CD14-positive monocyte (primary cell): ENCODE data around the gene P4HB. TPM values are rescaled to one million over a fixed set of nuclear protein-coding genes. Genes with fewer than 3 reads are reported as not detected.
A peak's percentile ranks its signal among the peaks of the same experiment; 100 is the strongest.

Source experiments
- DNase-seq, 3 donors: peaks; one replicate each; pipeline ENCODE4 v3.0.0-alpha.2; 2011 to 2022
- H2AFZ ChIP-seq: 2 replicates; pipeline ENCODE4 v1.6.0; 2012; ENCODE audit warnings: mild to moderate bottlenecking, low read depth, low read length, inconsistent platforms; ENCODE audit not compliant: insufficient read depth, poor library complexity, severe bottlenecking
- H3K27ac ChIP-seq, 2 donors: 1 replicate in 1 of 2; 2 replicates in 1 of 2; pipeline ENCODE4 v1.5.1; 2012 to 2013; ENCODE audit warnings: low read length in 2 of 2, control low read depth in 1 of 2, inconsistent platforms in 1 of 2, low read depth in 1 of 2, mild to moderate bottlenecking in 1 of 2
- H3K27me3 ChIP-seq, 2 donors: one replicate each; pipeline versions ENCODE4 v1.6.0 to v1.6.1; 2011 to 2013; ENCODE audit warnings: low read length in 2 of 2; ENCODE audit not compliant: control insufficient read depth in 2 of 2, insufficient read depth in 2 of 2
- H3K36me3 ChIP-seq, 2 donors: replicated peaks in 1 of 2; 1 replicate in 1 of 2; 2 replicates in 1 of 2; pipeline versions ENCODE4 v1.5.1 to v1.6.1; 2012 to 2013; ENCODE audit warnings: low read length in 2 of 2, control low read depth in 1 of 2, inconsistent platforms in 1 of 2, mild to moderate bottlenecking in 1 of 2; ENCODE audit not compliant: insufficient read depth in 2 of 2, control insufficient read depth in 1 of 2
- H3K4me1 ChIP-seq, 2 donors: 1 replicate in 1 of 2; 2 replicates in 1 of 2; pipeline versions ENCODE4 v1.5.1 to v1.6.1; 2012 to 2013; ENCODE audit warnings: low read length in 2 of 2, control low read depth in 1 of 2, inconsistent platforms in 1 of 2, mild to moderate bottlenecking in 1 of 2, moderate library complexity in 1 of 2; ENCODE audit not compliant: insufficient read depth in 2 of 2, control insufficient read depth in 1 of 2
- H3K4me2 ChIP-seq: replicated peaks from 2 replicates; pipeline ENCODE3; 2012; ENCODE audit warnings: low read length, moderate library complexity, mild to moderate bottlenecking; ENCODE audit not compliant: poor library complexity, severe bottlenecking; ENCODE audit errors: extremely low read depth
- H3K4me3 ChIP-seq, 3 experiments: fragments of 200-600 bp in 1 of 3; sonication (generic) in 1 of 3; replicated peaks in 1 of 3; 1 replicate in 2 of 3; 2 replicates in 1 of 3; pipeline ENCODE4 v1.5.1; 2011 to 2013; ENCODE audit warnings: low read length in 3 of 3, mild to moderate bottlenecking in 3 of 3, control low read depth in 2 of 3, low read depth in 2 of 3, inconsistent platforms in 1 of 3, moderate library complexity in 1 of 3
- H3K79me2 ChIP-seq: 2 replicates; pipeline ENCODE4 v1.6.0; 2012; ENCODE audit warnings: mild to moderate bottlenecking, control low read depth, inconsistent platforms, low read length, moderate library complexity; ENCODE audit not compliant: insufficient read depth
- H3K9ac ChIP-seq: 2 replicates; pipeline ENCODE4 v1.6.0; 2017; ENCODE audit warnings: low read length, mild to moderate bottlenecking; ENCODE audit not compliant: insufficient read depth, poor library complexity, severe bottlenecking
- H3K9me3 ChIP-seq, 2 donors: replicated peaks in 1 of 2; 1 replicate in 1 of 2; 2 replicates in 1 of 2; pipeline versions ENCODE4 v1.5.1 to v1.6.1; 2012 to 2013; ENCODE audit warnings: low read length in 2 of 2, control low read depth in 1 of 2; ENCODE audit not compliant: control insufficient read depth in 1 of 2, insufficient read depth in 1 of 2
- H4K20me1 ChIP-seq: 2 replicates; pipeline ENCODE4 v1.6.0; 2012; ENCODE audit warnings: mild to moderate bottlenecking, low read length, control low read depth, moderate library complexity; ENCODE audit not compliant: insufficient read depth
- H3K27ac Mint-ChIP-seq, 7 donors: one replicate each; pipeline ENCODE4 v1.8.0; 2020; ENCODE audit warnings: mild to moderate bottlenecking in 7 of 7, mixed read lengths in 7 of 7, moderate library complexity in 6 of 7, inconsistent platforms in 2 of 7
- H3K27me3 Mint-ChIP-seq, 3 donors: one replicate each; pipeline ENCODE4 v1.8.0; 2021 to 2022; ENCODE audit warnings: low read depth in 3 of 3, mild to moderate bottlenecking in 3 of 3, mixed read lengths in 3 of 3, moderate library complexity in 3 of 3, inconsistent platforms in 1 of 3
- H3K36me3 Mint-ChIP-seq, 2 donors: one replicate each; pipeline ENCODE4 v1.8.0; 2020; ENCODE audit warnings: mixed read lengths in 2 of 2, inconsistent platforms in 1 of 2, mild to moderate bottlenecking in 1 of 2
- H3K4me1 Mint-ChIP-seq: one replicate; pipeline ENCODE4 v1.8.0; 2020; ENCODE audit warnings: mild to moderate bottlenecking, mixed read lengths
- H3K4me3 Mint-ChIP-seq, 2 donors: one replicate each; pipeline ENCODE4 v1.8.0; 2020; ENCODE audit warnings: mild to moderate bottlenecking in 2 of 2, mixed read lengths in 2 of 2, moderate library complexity in 1 of 2
- H3K9me3 Mint-ChIP-seq, 7 donors: one replicate each; pipeline ENCODE4 v1.8.0; 2020 to 2022; ENCODE audit warnings: mixed read lengths in 7 of 7, mild to moderate bottlenecking in 6 of 7, moderate library complexity in 6 of 7, inconsistent platforms in 2 of 7
- CTCF ChIP-seq: fragments of 200-600 bp; IDR thresholded peaks from one replicate; pipeline ENCODE4 v1.8.0; 2022; ENCODE audit warnings: antibody characterized with exemption, mild to moderate bottlenecking
- WGBS: methylation state at CpG from one replicate; pipeline ENCODE4 v1.1.5; 2013; ENCODE audit warnings: missing lambda C conversion rate; ENCODE audit not compliant: insufficient coverage; 5-methylcytosine and 5-hydroxymethylcytosine counted together
- intact Hi-C, 2 donors: fragments of 100-400 bp; cut with micrococcal nuclease; formaldehyde crosslinking; loops; one replicate each; pipeline versions ENCODE4 v1.15.0 to v1.15.1; 2023
- polyA plus RNA-seq, 3 donors: library from polyadenylated mRNA; depleted of rRNA in 1 of 3; unstranded in 2 of 3; stranded (reverse) in 1 of 3; fragments of 300-500 nt in 2 of 3; fragments of >200 nt in 1 of 3; fragmentation: Illumina TruSeq in 2 of 3; gene quantifications; 1 replicate in 2 of 3; 2 replicates in 1 of 3; pipeline ENCODE4 v1.2.3, GENCODE V29; 2012 to 2021

The P4HB gene
- polyA plus RNA-seq, 3 donors = 108 to 297 (median 291) TPM

- H3K9ac ChIP-seq = no peak overlapping the region
- intact Hi-C loops = loop anchor here in 1 of 2 donors (10.0 kb wide), 1 partner anchor 51 kb away; the partner anchor contains the start of genes PCYT2 and SIRT7
- 82% methylated on average over 7 of the region's 9 CpGs for WGBS
- H3K27ac Mint-ChIP-seq = peak overlapping the region in 5 of 7 donors; percentile 4 to 77 (median 27)
- H3K4me3 Mint-ChIP-seq = no peak overlapping the region
- H3K27me3 Mint-ChIP-seq = peaks cover 0 to 3% (median 2%) of the 10 kb centered on the region in 3 donors
- peaks cover 36% of the 10 kb centered on the region for H3K4me1 Mint-ChIP-seq
- H3K9me3 ChIP-seq = no peaks in the 10 kb centered on the region
- H3K9me3 Mint-ChIP-seq = no peaks in the 10 kb centered on the region
- peaks cover 58% of the 10 kb centered on the region for H4K20me1 ChIP-seq
- H3K27ac ChIP-seq = no peak overlapping the region
- H3K4me3 ChIP-seq = no peak overlapping the region
- H3K4me2 ChIP-seq = no peak overlapping the region
- peaks cover 33 to 50% of the 10 kb centered on the region in 2 donors for H3K4me1 ChIP-seq
- no peak for DNase-seq
- no peak overlapping the region for H2AFZ ChIP-seq
- H3K79me2 ChIP-seq = peaks cover 77% of the 10 kb centered on the region
- no peaks in the 10 kb centered on the region for H3K27me3 ChIP-seq
- peaks cover 17 to 18% of the 10 kb centered on the region in 2 donors for H3K36me3 ChIP-seq
- no peak for TF ChIP-seq CTCF
- H3K36me3 Mint-ChIP-seq = peaks cover 17 to 27% of the 10 kb centered on the region in 2 donors
Measured at GRCh38 chr17:81863833-81864768, 3.8 kb upstream of the P4HB start.

- H3K4me1 Mint-ChIP-seq = peaks cover 44% of the 10 kb centered on the region
- peaks cover 38 to 51% of the 10 kb centered on the region in 2 donors for H3K4me1 ChIP-seq
- no peak for DNase-seq
Measured at GRCh38 chr17:81863123-81863675, 2.9 kb upstream of the P4HB start.

More at GRCh38 chr17:81863123-81863675, 2.9 kb upstream of the P4HB start:
- H3K4me3 Mint-ChIP-seq = no peak overlapping the region
- Histone ChIP-seq H3K9me3 (no peaks in the 10 kb centered on the region), H4K20me1 (peaks cover 58% of the 10 kb centered on the region), H3K27ac (peak overlapping the region in 1 of 2 donors; percentile 24), H2AFZ (no peak overlapping the region), H3K9ac (no peak overlapping the region), H3K36me3 (peaks cover 14 to 18% of the 10 kb centered on the region in 2 donors), H3K4me2 (no peak overlapping the region), H3K4me3 (no peak overlapping the region), H3K27me3 (no peaks in the 10 kb centered on the region), H3K79me2 (peaks cover 77% of the 10 kb centered on the region)
- TF ChIP-seq CTCF = no peak
- no peaks in the 10 kb centered on the region for H3K9me3 Mint-ChIP-seq
- 36% methylated on average over 2 of the region's 6 CpGs for WGBS
- H3K27ac Mint-ChIP-seq = peak overlapping the region; percentile 2 to 96 (median 79)
- intact Hi-C loops = loop anchor here in 1 of 2 donors (10.0 kb wide), 1 partner anchor 52 kb away; the partner anchor contains the start of genes PCYT2 and SIRT7
- peaks cover 0 to 3% (median 2%) of the 10 kb centered on the region in 3 donors for H3K27me3 Mint-ChIP-seq
- H3K36me3 Mint-ChIP-seq = peaks cover 16 to 28% of the 10 kb centered on the region in 2 donors
